Lower leg skin (tissue), 3 donors: ENCODE data around the gene KIRREL3.

Experiments used
- CTCF ChIP-seq, 3 donors: fragments of 450-650 bp; IDR thresholded peaks; one replicate each; pipeline ENCODE4 v1.5.1; 2016; ENCODE audit warnings: antibody characterized with exemption in 3 of 3, mild to moderate bottlenecking in 3 of 3, moderate library complexity in 2 of 3
- POLR2A ChIP-seq, 2 donors: fragments of 450-650 bp; IDR thresholded peaks; one replicate each; pipeline ENCODE4 v1.6.1; 2016 to 2017; ENCODE audit warnings: antibody characterized with exemption in 2 of 2, mild to moderate bottlenecking in 1 of 2, moderate library complexity in 1 of 2

- TF ChIP-seq CTCF (IDR thresholded peaks at IDR 0.05) = no peak
- TF ChIP-seq POLR2A (IDR thresholded peaks at IDR 0.05) = no peak
Observed at GRCh38 chr11:126380909-126381308, 619.7 kb downstream of the KIRREL3 start.
